ENCODE data around the gene GPD1L.
A peak's percentile ranks its signal among the peaks of the same experiment; 100 is the strongest.
"Not testable (repeated sequence)": the region's sequence is repeated elsewhere in the genome, so short reads cannot be mapped to it uniquely, and the experiment has no call there.

GPD1L gene

GRCh38 chr3:32106132-32106928 lies at the start of gene GPD1L:
GPD1L (plus strand) TSS chr3:32106620; CDS start chr3:32106712, 92 bp downstream.
- H3K4me3 ChIP-seq (ENCODE audit: low read depth, low read length): peak within 1 kb of the TSS; percentile 77
- no peak for TF ChIP-seq CTCF (IDR thresholded peaks at IDR 0.05; ENCODE audit: borderline replicate concordance, insufficient read depth, low read depth, low read length)

GRCh38 chr3:32058465-32058864 lies 48.0 kb upstream of the GPD1L start:
- H3K4me3 ChIP-seq (ENCODE audit: low read depth, low read length): not testable (repeated sequence)

- no peak overlapping the region for H3K4me3 ChIP-seq (ENCODE audit: low read depth, low read length)
Measured at GRCh38 chr3:32062950-32063582, 43.4 kb upstream of the GPD1L start.

GRCh38 chr3:32066686-32067085 lies 39.7 kb upstream of the GPD1L start:
- H3K4me3 ChIP-seq (ENCODE audit: low read depth, low read length): no peak overlapping the region
- TF ChIP-seq CTCF (IDR thresholded peaks at IDR 0.05; ENCODE audit: borderline replicate concordance, insufficient read depth, low read depth, low read length): no peak

More at GRCh38 chr3:32062950-32063582, 43.4 kb upstream of the GPD1L start:
- no peak for TF ChIP-seq CTCF (IDR thresholded peaks at IDR 0.05; ENCODE audit: borderline replicate concordance, insufficient read depth, low read depth, low read length)

GRCh38 chr3:32074194-32074593 lies 32.2 kb upstream of the GPD1L start:
- not testable (repeated sequence) for H3K4me3 ChIP-seq (ENCODE audit: low read depth, low read length)

- TF ChIP-seq CTCF (IDR thresholded peaks at IDR 0.05; ENCODE audit: borderline replicate concordance, insufficient read depth, low read depth, low read length): no peak
Measured at GRCh38 chr3:32076566-32076965, 29.9 kb upstream of the GPD1L start.

GRCh38 chr3:32077260-32078084 lies 28.9 kb upstream of the GPD1L start:
- H3K4me3 ChIP-seq (ENCODE audit: low read depth, low read length): no peak overlapping the region

More at GRCh38 chr3:32076566-32076965, 29.9 kb upstream of the GPD1L start:
- H3K4me3 ChIP-seq (ENCODE audit: low read depth, low read length): no peak overlapping the region

More at GRCh38 chr3:32077260-32078084, 28.9 kb upstream of the GPD1L start:
- TF ChIP-seq CTCF (IDR thresholded peaks at IDR 0.05; ENCODE audit: borderline replicate concordance, insufficient read depth, low read depth, low read length): no peak

All from GM12875 (cell line).